ENCODE data around the gene FANK1. TPM values are rescaled to one million over a fixed set of nuclear protein-coding genes. Genes with fewer than 3 reads are reported as not detected.
A peak's percentile ranks its signal among the peaks of the same experiment; 100 is the strongest.
"Not testable (repeated sequence)": the region's sequence is repeated elsewhere in the genome, so short reads cannot be mapped to it uniquely, and the experiment has no call there.

The FANK1 gene
- polyA plus RNA-seq, 4 donors: 8.0 to 11.0 (median 10.5) TPM

DNA sequence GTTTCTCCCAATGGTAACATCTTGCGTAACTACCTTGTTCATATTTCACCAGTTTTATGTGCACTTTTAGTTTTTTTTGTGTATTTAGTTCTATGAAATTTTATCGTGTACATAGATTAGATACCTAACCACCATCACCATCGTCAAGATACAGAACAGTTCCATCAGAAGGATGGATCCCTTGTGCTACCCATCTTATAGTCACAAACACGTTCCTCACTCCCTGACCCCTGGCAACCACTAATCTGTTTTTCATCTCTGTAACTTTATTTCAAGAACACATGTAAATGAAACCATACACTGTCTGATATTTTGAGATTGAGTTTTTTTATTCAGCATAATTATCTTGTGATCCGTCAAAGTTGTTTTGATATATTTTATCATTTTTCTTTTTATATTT lies 29.9 kb downstream of the FANK1 start:
- no peak for DNase-seq (ENCODE audit: low read depth in 4 of 4, low spot score in 2 of 4)

DNA sequence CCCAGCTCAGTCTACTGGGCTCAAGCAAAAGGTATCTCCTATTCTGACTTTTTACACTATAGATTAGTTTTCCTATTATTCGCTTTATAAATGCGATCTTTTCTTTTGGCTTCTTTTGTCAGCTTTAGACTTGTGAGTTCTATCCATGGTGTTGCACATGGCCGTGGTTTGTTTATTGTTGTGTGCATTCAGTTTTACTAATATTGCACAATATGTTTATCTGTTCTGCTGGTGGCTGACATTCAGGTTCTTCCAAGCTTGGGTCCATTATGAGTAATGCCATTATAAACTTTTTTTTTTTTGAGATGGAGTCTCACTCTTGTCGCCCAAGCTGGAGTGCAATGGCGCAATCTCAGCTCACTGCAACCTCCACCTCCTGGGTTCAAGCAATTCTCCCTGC lies 30.9 kb downstream of the FANK1 start:
- DNase-seq (ENCODE audit: low read depth in 4 of 4, low spot score in 2 of 4): not testable (repeated sequence)

DNA sequence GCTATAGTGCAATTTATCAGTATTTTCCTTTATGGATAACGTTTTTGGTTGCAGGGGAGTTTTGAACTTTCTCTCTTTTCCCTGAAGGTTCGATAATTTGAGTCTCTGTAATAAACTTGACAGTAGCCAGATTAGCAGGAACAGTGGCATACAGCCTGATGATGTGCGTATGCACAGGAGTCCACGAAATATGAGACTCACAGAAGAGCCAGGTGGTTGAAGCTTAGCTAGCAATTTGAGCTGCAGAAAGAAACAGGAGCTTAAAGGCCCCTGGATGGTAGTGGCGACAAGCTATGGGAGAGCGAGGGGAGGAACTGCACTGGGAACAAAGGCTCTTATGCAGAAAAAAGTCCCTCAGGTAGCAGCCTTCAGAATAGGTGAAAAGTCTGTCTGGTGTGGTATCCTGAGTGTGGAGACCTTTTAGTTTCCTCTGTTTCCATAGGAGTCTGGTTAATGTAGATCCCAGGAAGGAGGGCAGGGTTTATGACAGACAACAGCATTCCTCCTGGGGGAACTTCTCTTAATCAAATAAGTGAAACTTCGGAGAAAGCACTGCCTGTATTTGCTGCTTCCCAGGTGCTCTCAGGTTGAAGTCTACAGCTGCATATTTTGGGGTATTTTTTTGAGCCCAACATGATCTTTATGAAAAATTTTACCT lies 32.7 kb downstream of the FANK1 start:
- DNase-seq (ENCODE audit: low read depth in 4 of 4, low spot score in 2 of 4): no peak

DNA sequence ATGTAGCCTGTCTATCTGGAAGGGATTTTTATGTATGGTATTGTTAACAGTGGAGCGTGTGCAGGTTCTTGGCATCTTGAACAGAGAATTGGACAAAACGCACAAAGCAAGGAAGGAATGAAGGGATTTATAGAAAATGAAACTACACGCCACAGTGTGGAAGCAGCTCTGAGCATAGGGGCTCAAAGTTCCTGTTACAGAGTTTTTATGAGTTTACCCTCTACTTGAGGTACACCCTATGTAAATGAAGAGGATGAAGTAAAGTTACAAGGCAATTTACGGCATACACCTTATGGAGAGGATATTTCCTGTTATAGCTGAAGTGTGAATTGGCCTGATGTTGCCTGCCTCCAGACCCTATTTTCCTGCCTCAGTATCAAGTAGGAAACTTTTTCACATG lies 33.3 kb downstream of the FANK1 start:
- no peak for DNase-seq (ENCODE audit: low read depth in 4 of 4, low spot score in 2 of 4)

DNA sequence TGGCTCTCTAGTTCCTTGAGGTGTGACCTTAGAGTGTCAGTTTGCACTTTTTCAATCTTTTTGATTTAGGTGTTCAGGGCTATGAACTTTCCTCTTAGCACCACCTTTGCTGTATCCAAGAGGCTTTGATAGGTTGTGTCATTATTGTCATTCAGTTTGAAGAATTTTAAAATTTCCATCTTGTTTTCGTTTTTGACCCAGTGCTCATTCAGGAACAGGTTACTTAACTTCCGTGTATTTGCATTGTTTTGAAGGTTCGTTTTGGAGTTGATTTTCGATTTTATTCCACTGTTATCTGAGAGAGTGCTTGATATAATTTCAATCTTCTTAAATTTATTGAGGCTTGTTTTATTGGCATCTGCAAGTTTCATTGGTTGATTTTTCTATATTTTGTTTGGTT lies 37.3 kb downstream of the FANK1 start:
- no peak for DNase-seq (ENCODE audit: low read depth in 4 of 4, low spot score in 2 of 4)

DNA sequence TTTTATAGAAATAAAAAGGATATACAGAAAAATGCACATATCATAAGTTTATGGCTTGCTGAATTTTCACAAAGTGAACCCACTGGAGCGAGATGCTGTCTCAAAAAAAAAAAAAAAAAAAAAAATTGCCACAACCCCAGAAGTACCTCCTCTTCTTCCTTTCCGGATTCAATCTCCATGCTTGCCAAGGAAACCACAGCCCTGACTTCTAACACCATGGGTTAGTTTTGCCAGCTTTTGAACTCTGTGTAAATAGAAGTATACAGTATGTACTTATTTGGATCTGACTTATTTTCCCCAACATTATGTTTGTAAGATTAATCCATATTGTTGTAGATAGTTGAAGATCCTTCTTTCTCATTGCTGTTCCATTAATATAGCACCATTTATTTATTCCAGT lies 40.0 kb downstream of the FANK1 start:
- no peak for DNase-seq (ENCODE audit: low read depth in 4 of 4, low spot score in 2 of 4)

GRCh38 chr10:125940515-125940914 lies 44.2 kb downstream of the FANK1 start:
- no peak for DNase-seq (ENCODE audit: low read depth in 4 of 4, low spot score in 2 of 4)

DNA sequence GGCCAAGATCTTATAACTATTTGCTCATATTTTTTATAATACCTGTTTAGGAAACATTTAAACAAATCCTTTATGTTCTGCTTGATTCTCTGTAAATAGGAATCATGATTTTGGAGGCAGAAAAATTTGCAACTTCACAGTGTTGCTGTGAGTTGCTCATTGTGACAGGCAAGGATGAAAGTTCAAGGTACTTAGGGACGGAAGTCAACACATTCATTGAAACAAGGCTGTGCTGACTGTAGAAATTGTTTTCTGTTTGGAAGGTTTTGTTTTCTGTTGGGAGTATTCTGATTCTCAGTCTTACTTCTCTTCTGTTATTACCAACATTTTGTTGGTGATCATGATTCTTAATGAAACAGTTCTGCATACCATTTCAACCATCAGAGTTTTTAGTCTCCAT lies 54.9 kb downstream of the FANK1 start:
- no peak for DNase-seq (ENCODE audit: low read depth in 4 of 4, low spot score in 2 of 4)

DNA sequence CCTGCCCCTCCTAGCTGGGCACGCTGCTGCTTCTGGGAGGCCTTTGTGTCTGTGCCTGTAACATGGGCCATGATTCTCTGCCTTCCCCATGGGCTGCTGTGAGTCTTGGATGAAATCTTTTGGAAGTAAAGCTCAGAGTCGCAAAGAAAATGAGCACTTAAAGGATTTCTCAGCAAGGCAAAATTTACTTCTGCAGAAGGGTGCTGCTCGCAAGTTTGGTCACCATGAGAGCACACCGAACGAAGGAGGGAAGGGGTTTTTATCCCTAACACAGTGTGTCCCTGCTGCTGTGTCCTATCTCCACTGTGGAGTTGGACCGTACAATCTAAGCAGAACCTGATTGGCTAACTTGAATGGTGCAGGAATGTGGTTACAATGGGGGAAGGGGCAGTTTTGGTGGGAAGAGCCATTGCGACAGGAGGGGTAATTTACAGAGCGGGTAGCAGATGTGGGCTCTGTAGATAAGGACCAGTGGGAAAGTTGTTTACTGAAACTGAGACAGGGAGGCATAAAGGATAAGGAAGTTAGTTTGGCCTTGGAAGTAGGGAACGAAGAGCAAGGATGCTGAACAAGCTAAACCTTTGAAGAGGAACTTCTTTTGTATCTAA lies 57.5 kb downstream of the FANK1 start:
- no peak for DNase-seq (ENCODE audit: low read depth in 4 of 4, low spot score in 2 of 4)

GRCh38 chr10:125955766-125956165 lies 59.4 kb downstream of the FANK1 start:
- DNase-seq (ENCODE audit: low read depth in 4 of 4, low spot score in 2 of 4): no peak

DNA sequence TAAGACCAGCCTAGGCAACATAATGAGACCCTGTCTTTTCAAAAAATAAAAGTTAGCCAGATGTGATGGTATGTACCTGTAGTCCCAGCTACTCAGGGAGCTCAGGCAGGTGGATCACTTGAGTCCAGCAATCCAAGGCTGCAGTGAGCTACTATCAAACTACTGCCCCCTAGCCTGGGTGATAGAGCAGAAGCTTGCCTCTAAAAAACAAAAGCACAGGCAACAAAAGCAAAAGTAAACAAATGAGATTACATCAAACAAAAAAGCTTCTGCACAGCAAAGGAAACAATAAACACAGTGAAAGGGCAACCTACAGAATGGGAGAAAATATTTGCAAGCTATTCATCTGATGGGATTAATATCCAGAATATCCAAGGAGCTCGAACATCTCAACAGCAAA lies 65.4 kb downstream of the FANK1 start:
- DNase-seq (ENCODE audit: low read depth in 4 of 4, low spot score in 2 of 4): no peak

DNA sequence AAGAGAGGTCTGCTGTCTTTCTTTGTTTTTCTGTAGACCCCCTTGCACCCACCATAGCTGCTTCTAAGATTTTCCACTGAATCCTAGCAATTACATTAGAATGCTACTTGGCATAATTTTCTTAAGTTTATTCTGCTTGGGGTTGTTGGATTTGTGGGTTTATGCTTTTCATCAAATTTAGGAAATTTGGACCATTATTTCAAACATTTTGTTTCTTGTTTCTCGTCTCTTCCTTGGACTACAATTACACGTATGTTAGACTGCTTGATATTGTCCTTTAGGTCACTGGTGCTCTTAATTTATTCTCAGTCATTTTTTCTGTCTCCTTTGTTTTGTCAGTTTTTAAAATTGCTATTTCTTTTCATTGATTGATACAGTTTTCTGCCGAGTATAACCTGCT lies 65.8 kb downstream of the FANK1 start:
- no peak for DNase-seq (ENCODE audit: low read depth in 4 of 4, low spot score in 2 of 4)

DNA sequence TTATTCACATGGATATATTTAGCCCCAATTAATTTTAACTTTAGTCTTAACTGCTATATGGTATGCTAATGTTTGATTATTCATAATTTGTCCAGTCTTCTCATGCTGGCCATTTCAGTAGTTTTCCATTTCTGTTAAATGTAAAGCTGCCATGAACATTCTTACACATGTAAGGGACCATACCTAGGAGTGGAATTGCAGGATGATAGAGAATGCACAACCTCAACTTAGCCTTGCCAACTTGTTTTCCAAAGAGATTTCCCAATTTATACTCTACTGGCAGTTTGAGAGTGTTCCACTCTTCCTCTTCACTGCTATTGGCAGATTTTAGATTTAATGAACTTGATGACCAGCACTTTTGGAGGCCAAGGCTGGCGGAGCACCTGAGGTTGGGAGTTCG lies 68.2 kb downstream of the FANK1 start:
- no peak for DNase-seq (ENCODE audit: low read depth in 4 of 4, low spot score in 2 of 4)

DNA sequence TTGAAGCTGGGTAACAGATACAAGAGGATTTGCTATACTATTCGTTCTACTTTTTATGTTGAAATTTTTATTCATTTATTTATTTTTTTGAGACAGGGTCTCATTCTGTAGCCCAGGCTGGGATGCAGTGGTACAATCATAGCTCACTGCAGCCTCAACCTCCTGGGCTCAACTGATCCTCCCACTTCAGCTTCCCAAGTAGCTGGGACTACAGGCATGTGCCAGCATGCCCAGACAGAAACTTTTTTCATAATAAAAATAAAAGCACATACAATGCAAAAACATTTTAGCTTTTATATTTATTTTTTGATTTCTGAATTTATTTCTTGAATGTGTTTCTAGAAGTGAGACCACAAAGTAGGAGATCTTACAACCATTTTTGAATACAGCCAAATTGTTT lies 71.2 kb downstream of the FANK1 start:
- DNase-seq (ENCODE audit: low read depth in 4 of 4, low spot score in 2 of 4): no peak

DNA sequence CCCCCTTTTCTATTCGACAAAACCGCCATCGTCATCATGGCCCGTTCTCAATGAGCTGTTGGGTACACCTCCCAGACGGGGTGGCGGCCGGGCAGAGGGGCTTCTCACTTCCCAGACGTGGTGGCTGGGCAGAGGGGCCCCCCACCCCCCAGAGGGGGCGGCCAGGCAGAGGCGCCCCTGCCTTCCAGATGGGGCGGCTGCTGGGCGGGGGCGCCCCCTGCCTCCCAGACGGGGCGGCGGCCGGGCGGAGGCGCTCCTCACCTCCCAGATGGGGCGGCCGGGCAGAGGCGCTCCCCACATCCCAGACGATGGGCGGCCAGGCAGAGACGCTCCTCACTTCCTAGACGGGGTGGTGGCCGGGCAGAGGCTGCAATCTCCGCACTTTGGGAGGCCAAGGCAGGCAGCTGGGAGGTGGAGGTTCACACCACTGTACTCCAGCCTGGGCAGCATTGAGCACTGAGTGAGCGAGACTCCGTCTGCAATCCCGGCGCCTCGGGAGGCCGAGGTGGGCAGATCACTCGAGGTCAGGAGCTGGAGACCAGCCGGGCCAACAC lies 73.8 kb downstream of the FANK1 start:
- DNase-seq (ENCODE audit: low read depth in 4 of 4, low spot score in 2 of 4): not testable (repeated sequence)

GRCh38 chr10:125976960-125977605 lies 80.7 kb downstream of the FANK1 start:
- no peak for DNase-seq (ENCODE audit: low read depth in 4 of 4, low spot score in 2 of 4)

GRCh38 chr10:125979976-125980375 lies 83.6 kb downstream of the FANK1 start:
- no peak for DNase-seq (ENCODE audit: low read depth in 4 of 4, low spot score in 2 of 4)

DNA sequence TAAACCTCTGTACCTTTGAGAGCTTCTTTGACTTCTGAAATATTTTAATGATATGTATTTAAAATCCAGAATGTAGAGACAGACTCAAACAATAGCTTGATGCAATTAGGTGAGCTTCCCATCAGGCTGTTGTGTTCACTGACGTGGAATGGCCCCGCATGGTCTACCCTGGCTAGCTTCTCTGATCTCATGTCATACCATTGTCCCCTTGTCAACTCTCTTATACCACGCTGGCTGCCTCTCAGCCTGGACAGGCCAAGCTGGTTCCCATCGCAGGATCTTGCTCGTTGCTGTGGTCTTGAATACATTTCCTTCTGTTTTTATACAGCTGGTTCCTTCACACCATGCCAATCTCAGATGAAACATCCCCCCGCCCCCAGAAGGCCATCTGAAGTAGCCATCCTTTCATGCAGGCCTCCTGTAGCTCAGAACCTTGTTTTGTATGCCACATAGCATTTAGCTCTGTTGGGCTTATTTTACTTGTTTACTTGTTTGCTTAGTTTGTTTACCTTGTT lies 84.2 kb downstream of the FANK1 start:
- no peak for DNase-seq (ENCODE audit: low read depth in 4 of 4, low spot score in 2 of 4)

DNA sequence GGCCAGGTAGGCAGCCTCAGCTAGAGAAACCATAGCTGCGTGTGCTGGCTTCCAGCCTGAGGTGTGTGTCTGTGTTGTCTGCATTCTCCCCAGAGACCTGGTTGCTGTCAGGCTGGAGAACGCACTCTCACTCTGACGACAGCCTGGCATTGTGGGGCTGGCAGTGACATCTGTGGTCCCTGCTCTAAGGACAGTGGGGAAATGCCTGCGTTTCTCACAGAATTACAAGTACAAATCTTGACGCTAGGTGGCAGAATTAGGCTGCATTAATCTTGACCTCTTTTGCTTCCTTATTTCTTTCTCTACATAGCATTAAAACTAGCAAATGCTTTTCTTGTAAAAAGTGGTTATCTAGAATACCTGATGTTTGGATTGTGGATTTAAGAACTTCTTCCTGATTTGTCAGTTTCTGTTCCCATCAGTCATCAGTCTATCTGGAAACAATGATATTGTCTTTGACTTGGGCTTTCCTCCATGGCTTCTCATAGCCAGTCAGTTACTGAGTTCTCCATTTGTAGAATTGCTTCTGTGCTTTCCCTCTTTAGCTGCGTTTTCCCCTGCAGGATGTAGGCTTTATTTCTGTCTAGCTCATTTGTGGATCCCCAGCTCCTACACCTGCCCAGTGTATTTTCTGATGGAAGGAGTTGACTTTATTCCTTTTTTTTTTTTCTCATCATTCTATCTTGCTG lies 86.0 kb downstream of the FANK1 start:
- peak; percentile 47 to 81 (median 61) for DNase-seq (ENCODE audit: low read depth in 4 of 4, low spot score in 2 of 4)

DNA sequence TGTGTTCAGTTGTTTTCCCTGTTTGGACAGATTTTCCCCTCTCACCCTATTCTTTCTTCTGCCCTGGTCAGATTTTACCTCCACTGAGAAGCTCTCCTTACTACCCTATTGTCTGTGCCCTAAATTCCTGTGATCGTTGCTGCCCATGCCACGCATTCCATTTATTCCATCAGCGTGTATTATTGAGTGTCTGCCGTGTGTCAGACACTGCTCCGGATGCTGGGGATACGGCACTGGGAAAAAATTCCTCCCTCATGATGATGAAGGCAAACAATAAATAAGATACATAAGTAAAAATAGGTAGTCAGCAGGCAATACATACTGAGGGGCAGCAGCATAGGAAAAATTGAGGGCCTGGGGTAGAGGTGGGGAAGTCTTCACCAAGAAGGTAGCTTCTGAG lies 86.8 kb downstream of the FANK1 start:
- no peak for DNase-seq (ENCODE audit: low read depth in 4 of 4, low spot score in 2 of 4)

GRCh38 chr10:125983656-125984055 lies 87.3 kb downstream of the FANK1 start:
- no peak for DNase-seq (ENCODE audit: low read depth in 4 of 4, low spot score in 2 of 4)

Measured in left renal cortex interstitium (tissue), 4 donors.